GM18907 (cell line): ENCODE data around the gene E4F1.

Experiments
- ATAC-seq: cut with Tn5 transposase; IDR thresholded peaks from one replicate; pipeline ENCODE4 v1.9.1; 2021; ENCODE audit warnings: mild to moderate bottlenecking, moderate library complexity; ENCODE audit not compliant: unreplicated experiment

Gene E4F1

GRCh38 chr16:2270588-2271470, 47.4 kb downstream of the E4F1 start:
- ATAC-seq: no peak

DNA sequence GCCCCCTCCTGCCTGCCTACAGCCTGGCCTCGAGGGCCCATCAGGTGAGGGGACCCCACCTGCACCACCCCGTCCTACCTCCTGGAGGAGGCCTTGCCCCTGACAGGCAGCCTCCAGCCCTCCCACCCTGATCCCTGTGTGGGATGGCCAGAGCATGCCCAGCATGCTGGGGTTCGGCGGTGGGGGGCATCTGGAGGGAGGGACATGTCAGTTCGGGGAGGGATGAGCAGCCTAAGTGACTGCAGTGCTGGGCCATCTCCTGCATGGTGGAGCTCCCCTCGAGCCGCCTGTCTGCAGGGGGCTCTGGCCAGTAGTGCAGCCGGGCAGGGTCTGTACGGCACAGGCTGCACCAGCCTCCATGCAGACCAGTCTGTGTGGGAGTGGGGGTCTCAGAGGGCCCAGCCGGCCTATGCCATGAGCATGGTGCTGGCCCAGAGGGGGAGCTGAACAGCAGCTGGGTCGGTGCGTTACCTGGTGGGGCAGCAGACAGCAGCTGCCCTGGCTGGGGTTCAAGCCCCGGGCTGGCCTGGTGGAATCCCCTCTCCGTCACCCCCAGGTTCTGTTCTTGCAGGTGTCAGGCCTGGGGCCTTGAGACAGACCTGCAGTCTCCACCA, 48.6 kb downstream of the E4F1 start:
- no peak for ATAC-seq

- no peak for ATAC-seq
These were observed 50.1 kb downstream of the E4F1 start for GRCh38 chr16:2273484-2273883.

- ATAC-seq: no peak
These were observed 50.5 kb downstream of the E4F1 start for GRCh38 chr16:2273931-2274330.

DNA sequence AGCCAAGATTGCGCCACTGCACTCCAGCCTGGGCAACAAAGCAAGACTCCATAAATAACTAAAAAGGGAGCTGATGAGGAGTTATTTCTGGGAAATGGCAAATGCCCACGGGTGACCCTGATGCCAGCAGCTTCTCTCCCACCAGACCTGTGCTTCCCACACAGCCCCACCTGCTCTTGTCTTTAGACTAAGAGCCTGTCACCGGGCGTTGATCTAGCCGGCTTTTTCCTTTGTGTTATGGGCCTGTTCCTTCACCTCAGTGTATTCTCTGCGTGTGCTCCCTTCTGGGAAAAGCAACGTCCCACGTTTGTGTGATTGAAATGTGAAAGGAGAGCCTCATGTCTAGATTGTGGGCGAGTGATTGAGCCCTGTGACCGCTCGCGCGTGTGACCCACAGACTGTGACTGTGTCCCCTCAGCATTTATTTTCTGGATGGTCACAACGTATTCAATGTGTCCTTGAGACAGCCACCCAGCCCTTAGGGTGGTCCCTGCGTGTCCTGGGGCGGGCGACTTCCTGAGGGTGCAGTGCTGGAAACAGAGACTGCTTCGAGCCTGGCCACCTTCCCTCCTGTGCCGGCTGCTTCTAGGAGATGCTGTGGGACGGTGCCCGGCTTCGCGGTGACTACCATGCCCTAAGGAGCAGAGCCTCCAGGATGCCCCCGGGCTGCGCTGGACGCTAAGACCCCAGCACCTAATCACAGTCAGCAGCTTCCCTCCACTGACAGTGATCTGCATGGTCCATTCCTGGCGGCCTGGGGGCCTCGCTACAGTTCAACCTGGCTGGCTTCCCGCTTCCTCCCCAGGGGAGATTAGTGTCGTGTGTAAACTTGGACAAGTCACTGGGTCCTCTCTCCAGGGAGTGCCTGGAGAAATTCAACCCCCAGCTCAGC, 52.3 kb downstream of the E4F1 start:
- ATAC-seq: no peak

DNA sequence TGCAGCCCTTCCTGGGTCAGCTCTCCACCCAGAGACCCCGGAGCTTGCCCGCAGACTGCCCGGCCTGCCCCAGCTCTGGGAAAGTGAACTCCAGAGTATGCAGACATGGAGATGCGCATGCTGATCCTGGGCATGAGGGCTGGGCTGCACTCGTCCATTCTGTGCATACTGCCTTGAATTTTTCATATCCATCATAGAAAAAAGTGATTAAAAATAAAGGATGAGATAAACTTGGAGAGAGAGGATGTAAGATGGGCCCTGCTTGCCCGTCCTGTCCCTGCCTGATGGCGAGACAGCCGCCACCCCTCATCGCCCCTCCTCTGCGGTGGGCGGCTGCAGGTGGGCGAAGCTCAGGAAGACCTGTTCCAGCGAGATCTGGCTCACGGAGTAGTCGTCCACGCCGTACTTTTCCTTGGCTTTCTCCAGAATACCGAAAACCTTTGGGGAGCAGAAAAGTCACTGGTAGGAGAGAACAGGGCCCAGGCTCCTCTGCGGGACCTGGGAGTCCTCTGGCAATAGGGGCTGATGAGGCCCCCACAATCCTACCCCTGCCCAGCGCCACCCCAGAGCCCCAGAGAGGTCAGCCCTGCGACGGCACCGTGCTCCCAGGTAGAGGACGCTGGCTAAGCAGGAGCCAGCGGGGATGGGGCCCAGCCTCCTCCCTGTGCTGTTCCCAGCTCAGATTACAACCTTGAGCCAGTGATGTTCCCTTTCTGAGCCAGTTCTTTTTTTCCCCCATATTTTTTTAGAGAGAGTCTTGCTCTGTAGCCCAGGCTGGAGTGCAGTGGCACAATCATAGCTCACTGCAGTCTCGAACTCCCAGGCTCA, 53.2 kb downstream of the E4F1 start:
- no peak for ATAC-seq

DNA sequence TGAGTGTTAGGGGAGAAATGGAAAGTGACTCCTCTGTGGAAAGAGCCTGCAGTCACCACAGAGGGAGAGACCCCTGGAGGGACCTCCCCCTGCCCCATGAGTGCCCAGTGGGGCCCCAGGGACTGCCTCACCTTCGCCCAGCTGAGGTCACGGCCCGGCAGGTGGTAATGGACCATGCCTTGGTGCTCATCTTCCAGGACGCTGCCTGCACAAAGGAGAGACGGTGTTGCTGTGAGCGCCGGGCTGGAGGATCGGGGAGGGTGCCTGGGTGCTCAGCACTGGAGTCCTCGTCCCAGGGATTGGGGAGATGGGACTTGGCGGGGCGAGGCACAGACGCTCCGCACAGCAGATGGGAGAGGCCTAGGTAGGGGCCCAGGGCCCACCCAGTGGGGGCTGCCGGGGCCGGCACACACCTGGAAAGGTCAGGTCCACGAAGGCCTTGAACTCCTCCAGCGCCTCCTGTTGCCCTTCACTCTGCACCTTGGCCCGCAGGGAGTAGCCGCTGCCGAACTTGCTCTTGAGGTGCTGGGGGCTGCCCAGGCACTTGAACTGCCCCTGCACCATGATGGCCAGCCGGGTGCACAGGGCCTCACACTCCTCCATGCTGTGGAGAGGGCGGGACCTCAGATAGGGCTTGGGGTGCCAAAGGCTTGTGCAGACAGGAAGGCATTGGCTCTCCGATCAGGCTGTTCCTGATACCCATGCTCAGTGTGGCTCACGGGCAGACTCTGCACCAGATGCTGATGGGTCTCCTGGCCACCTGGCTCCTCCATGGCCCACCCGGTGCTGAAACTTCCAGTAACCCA, 54.3 kb downstream of the E4F1 start:
- no peak for ATAC-seq

- ATAC-seq: no peak
These were observed 54.8 kb downstream of the E4F1 start for GRCh38 chr16:2278272-2278608.

GRCh38 chr16:2278956-2279800, 55.8 kb downstream of the E4F1 start:
- ATAC-seq: no peak

DNA sequence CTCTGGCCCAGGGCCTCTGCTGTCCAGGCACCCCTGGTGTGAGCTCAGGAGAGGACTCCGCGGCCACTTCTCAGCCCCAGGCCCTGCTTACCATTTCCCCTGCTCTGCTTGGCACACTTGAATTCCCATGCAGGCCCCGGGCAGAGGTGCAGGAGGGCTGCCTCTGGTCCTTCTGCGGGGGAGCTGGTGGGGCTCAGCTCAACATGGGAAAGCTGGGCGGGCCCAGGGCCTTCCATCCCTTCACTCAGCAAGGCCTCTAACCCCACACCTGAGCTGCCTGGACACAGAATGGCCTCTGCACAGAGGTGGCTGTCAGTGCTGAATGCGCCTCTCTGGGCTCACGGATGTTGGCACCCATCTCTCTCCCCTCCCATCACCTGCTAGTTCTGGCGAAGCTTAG, 57.1 kb downstream of the E4F1 start:
- no peak for ATAC-seq

DNA sequence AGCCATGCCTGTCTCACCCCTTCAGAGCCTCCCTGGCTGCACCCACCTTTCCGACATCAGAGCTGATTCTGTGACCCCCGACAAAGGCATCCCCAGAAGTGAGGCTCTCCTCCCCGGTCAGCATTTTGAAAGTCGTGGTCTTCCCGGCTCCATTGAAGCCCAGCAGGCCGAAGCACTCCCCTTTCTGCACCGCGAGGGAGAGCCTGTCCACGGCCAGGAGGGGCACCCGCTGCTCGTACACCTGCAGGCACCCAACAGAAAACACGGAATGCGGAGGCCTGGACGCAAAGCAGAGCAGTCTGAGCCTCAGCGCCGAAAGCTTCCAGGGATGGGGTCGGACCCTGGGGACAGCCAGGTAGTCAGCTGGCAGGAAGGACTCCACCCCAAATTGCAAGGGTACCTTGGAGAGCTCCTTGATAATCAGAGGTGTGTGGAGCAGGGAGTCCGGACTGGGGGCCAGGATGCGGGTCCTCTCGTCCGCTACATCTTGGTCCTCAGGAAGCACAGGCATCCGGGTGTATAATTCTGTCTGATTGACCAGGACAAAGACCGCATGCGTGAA, 57.7 kb downstream of the E4F1 start:
- no peak for ATAC-seq

- no peak for ATAC-seq
These were observed 58.9 kb downstream of the E4F1 start for GRCh38 chr16:2282262-2282661.

GRCh38 chr16:2282866-2283555, 59.6 kb downstream of the E4F1 start:
- ATAC-seq: no peak

- ATAC-seq: no peak
These were observed 60.8 kb downstream of the E4F1 start for GRCh38 chr16:2284001-2284770.

GRCh38 chr16:2284797-2285576, 61.6 kb downstream of the E4F1 start:
- no peak for ATAC-seq
